GM23248 (cell line): ENCODE results near the gene ZNF385D.

Experiments used
- EZH2 ChIP-seq: fragments of 200-600 bp; sonication (generic); IDR thresholded peaks from 2 replicates; pipeline ENCODE4 v1.6.1; 2018; ENCODE audit warnings: antibody characterized with exemption, mild to moderate bottlenecking; ENCODE audit not compliant: insufficient read depth, poor library complexity, severe bottlenecking
- EZH2phosphoT487 ChIP-seq: fragments of 200-600 bp; sonication (generic); IDR thresholded peaks from 2 replicates; pipeline ENCODE4 v1.6.1; 2018; ENCODE audit warnings: antibody characterized with exemption, moderate library complexity, mild to moderate bottlenecking, low read depth; ENCODE audit not compliant: insufficient read depth

GRCh38 chr3:21562243-21562642 lies 188.8 kb downstream of the ZNF385D start:
- TF ChIP-seq EZH2 (no peak), EZH2phosphoT487 (no peak)
